IMR-90 (cell line): ENCODE data around the gene DSP. TPM values are rescaled to one million over a fixed set of nuclear protein-coding genes. Genes with fewer than 3 reads are reported as not detected.

Experiments used
- ATAC-seq: fragments of 200-7000 bp; cut with Tn5 transposase; 2 replicates; pipeline ENCODE4 v1.9.1; 2020; ENCODE audit warnings: low read depth, mild to moderate bottlenecking, moderate library complexity
- BruUV-seq: library from RNA; stranded (reverse); fragments of 400-500 nt; replicated peaks from 2 replicates; lab custom pipeline; 2021; lab: Mats Ljungman, UMichigan
- CTCF ChIA-PET: fragments of 300-600 bp; formaldehyde crosslinking; extraction: SDS; loops from one replicate; lab custom pipeline; 2021; ENCODE audit warnings: antibody characterized with exemption; lab: Yijun Ruan, JAX
- POLR2A ChIA-PET: fragments of 300-600 bp; sonication (Branson Sonifier 250); formaldehyde crosslinking; loops from one replicate; lab custom pipeline; 2022; ENCODE audit warnings: antibody characterized with exemption; ENCODE audit not compliant: unreplicated experiment; lab: Charles Lee
- DNase-seq: peaks from one replicate; pipeline ENCODE4 v3.0.0; 2013
- H2AFZ ChIP-seq: replicated peaks from 2 replicates; pipeline ENCODE3; 2013; ENCODE audit warnings: low read length, mild to moderate bottlenecking; ENCODE audit not compliant: poor library complexity
- H2AK5ac ChIP-seq: 2 replicates; pipeline ENCODE4 v1.6.1; 2013; ENCODE audit warnings: low read depth, low read length, inconsistent platforms
- H2AK9ac ChIP-seq: replicated peaks from 2 replicates; pipeline ENCODE3; 2013; ENCODE audit warnings: mild to moderate bottlenecking, low read depth, low read length, moderate library complexity; ENCODE audit not compliant: poor library complexity
- H2BK120ac ChIP-seq: 2 replicates; pipeline ENCODE4 v1.6.1; 2013; ENCODE audit warnings: low read depth, low read length, inconsistent platforms
- H2BK15ac ChIP-seq: 3 replicates; pipeline ENCODE4 v1.6.1; 2013; ENCODE audit warnings: low read depth, low read length, inconsistent platforms
- H2BK20ac ChIP-seq: 2 replicates; pipeline ENCODE4 v1.6.1; 2013; ENCODE audit warnings: low read depth, mild to moderate bottlenecking, inconsistent platforms, low read length, moderate library complexity
- H2BK5ac ChIP-seq: 2 replicates; pipeline ENCODE4 v1.6.1; 2013; ENCODE audit warnings: mild to moderate bottlenecking, low read depth, low read length, inconsistent platforms; ENCODE audit not compliant: poor library complexity, severe bottlenecking
- H3K14ac ChIP-seq: replicated peaks from 2 replicates; pipeline ENCODE4 v1.6.1; 2013; ENCODE audit warnings: low read depth, low read length, inconsistent platforms
- H3K18ac ChIP-seq: 2 replicates; pipeline ENCODE4 v1.6.1; 2013; ENCODE audit warnings: low read depth, low read length, control low read depth
- H3K23ac ChIP-seq: 2 replicates; pipeline ENCODE4 v1.6.1; 2013; ENCODE audit warnings: low read depth, low read length, inconsistent platforms
- H3K27ac ChIP-seq: 2 replicates; pipeline ENCODE4 v1.5.1; 2013; ENCODE audit warnings: mild to moderate bottlenecking, control low read depth, low read length; ENCODE audit not compliant: insufficient read depth
- H3K27me3 ChIP-seq: 2 replicates; pipeline ENCODE4 v1.6.1; 2013; ENCODE audit warnings: low read length; ENCODE audit not compliant: control insufficient read depth, insufficient read depth
- H3K36me3 ChIP-seq: 2 replicates; pipeline ENCODE4 v1.6.1; 2013; ENCODE audit warnings: low read length, mixed read lengths; ENCODE audit not compliant: control insufficient read depth, insufficient read depth
- H3K4ac ChIP-seq: 2 replicates; pipeline ENCODE4 v1.6.1; 2013; ENCODE audit warnings: low read depth, low read length, inconsistent platforms
- H3K4me1 ChIP-seq: 2 replicates; pipeline ENCODE4 v1.6.1; 2013; ENCODE audit warnings: low read length, mixed read lengths; ENCODE audit not compliant: control insufficient read depth, insufficient read depth
- H3K4me2 ChIP-seq: 2 replicates; pipeline ENCODE4 v1.6.1; 2013; ENCODE audit warnings: low read depth, mild to moderate bottlenecking, control low read depth, low read length, moderate library complexity
- H3K4me3 ChIP-seq: 2 replicates; pipeline ENCODE4 v1.5.1; 2013; ENCODE audit warnings: low read depth, mild to moderate bottlenecking, control low read depth, low read length, moderate library complexity; ENCODE audit not compliant: insufficient read depth
- H3K56ac ChIP-seq: 2 replicates; pipeline ENCODE4 v1.6.1; 2013; ENCODE audit warnings: low read length, inconsistent platforms; ENCODE audit not compliant: insufficient read depth; ENCODE audit errors: extremely low read depth
- H3K79me1 ChIP-seq, 2 experiments: 2 replicates each; pipeline ENCODE4 v1.6.1; 2013; ENCODE audit warnings: low read length in 2 of 2, inconsistent platforms in 1 of 2, low read depth in 1 of 2
- H3K9ac ChIP-seq: 2 replicates; pipeline ENCODE4 v1.6.1; 2013; ENCODE audit warnings: low read depth, low read length, control low read depth
- H3K9me1 ChIP-seq: 2 replicates; pipeline ENCODE4 v1.6.1; 2013; ENCODE audit warnings: low read length, inconsistent platforms; ENCODE audit not compliant: insufficient read depth
- H3K9me3 ChIP-seq: 2 replicates; pipeline ENCODE4 v1.6.1; 2013; ENCODE audit warnings: low read length; ENCODE audit not compliant: control insufficient read depth, insufficient read depth
- H4K20me1 ChIP-seq: 2 replicates; pipeline ENCODE4 v1.6.1; 2013; ENCODE audit warnings: low read length, inconsistent platforms; ENCODE audit not compliant: insufficient read depth
- H4K5ac ChIP-seq: 2 replicates; pipeline ENCODE4 v1.6.1; 2013; ENCODE audit warnings: mild to moderate bottlenecking, low read depth, low read length, control low read depth
- H4K8ac ChIP-seq, 2 experiments: 2 replicates each; pipeline ENCODE4 v1.6.1; 2013; ENCODE audit warnings: low read depth in 2 of 2, low read length in 2 of 2, control low read depth in 1 of 2, inconsistent platforms in 1 of 2
- H4K91ac ChIP-seq: 2 replicates; pipeline ENCODE4 v1.6.1; 2013; ENCODE audit warnings: low read depth, low read length, inconsistent platforms; ENCODE audit not compliant: insufficient read depth
- BHLHE40 ChIP-seq: fragments of 150-350 bp; IDR thresholded peaks from 2 replicates; pipeline ENCODE4 v1.6.1; 2016; ENCODE audit warnings: mild to moderate bottlenecking, low read depth, low read length
- CEBPB ChIP-seq: IDR thresholded peaks from 2 replicates; pipeline ENCODE4 v1.6.1; 2012; ENCODE audit warnings: low read depth, low read length, improper control_type of control experiment
- CHD1 ChIP-seq: IDR thresholded peaks from 2 replicates; pipeline ENCODE4 v1.6.1; 2012; ENCODE audit warnings: low read depth, low read length, improper control_type of control experiment
- CTCF ChIP-seq: conservative IDR thresholded peaks from 2 replicates; pipeline ENCODE4 v1.5.1; 2012; ENCODE audit warnings: mild to moderate bottlenecking, low read depth, low read length, improper control_type of control experiment
- ELK1 ChIP-seq: fragments of 150-350 bp; IDR thresholded peaks from 2 replicates; pipeline ENCODE4 v1.6.1; 2016; ENCODE audit warnings: low read depth, mild to moderate bottlenecking, low read length, moderate library complexity, borderline replicate concordance
- FOS ChIP-seq: fragments of 150-350 bp; IDR thresholded peaks from 2 replicates; pipeline ENCODE4 v1.6.1; 2016; ENCODE audit warnings: low read depth, low read length
- MAFK ChIP-seq: IDR thresholded peaks from 2 replicates; pipeline ENCODE4 v1.6.1; 2012; ENCODE audit warnings: low read depth, low read length, improper control_type of control experiment
- MAZ ChIP-seq: IDR thresholded peaks from 2 replicates; pipeline ENCODE4 v1.6.1; 2012; ENCODE audit warnings: low read depth, mild to moderate bottlenecking, low read length, improper control_type of control experiment, moderate library complexity, borderline replicate concordance
- MXI1 ChIP-seq: IDR thresholded peaks from 2 replicates; pipeline ENCODE4 v1.6.1; 2012; ENCODE audit warnings: low read depth, mild to moderate bottlenecking, low read length, moderate library complexity, borderline replicate concordance
- NFE2L2 ChIP-seq: fragments of 150-350 bp; IDR thresholded peaks from 2 replicates; pipeline ENCODE4 v1.6.1; 2016; ENCODE audit warnings: low read depth, mild to moderate bottlenecking, low read length
- POLR2A ChIP-seq: IDR thresholded peaks from 2 replicates; pipeline ENCODE4 v1.6.1; 2012; ENCODE audit warnings: mild to moderate bottlenecking, low read depth, low read length
- RAD21 ChIP-seq: IDR thresholded peaks from 2 replicates; pipeline ENCODE4 v1.6.1; 2012; ENCODE audit warnings: low read length, improper control_type of control experiment
- RCOR1 ChIP-seq: IDR thresholded peaks from 2 replicates; pipeline ENCODE4 v1.6.1; 2012; ENCODE audit warnings: mild to moderate bottlenecking, low read length, improper control_type of control experiment; ENCODE audit not compliant: insufficient replicate concordance
- RFX5 ChIP-seq: IDR thresholded peaks from 2 replicates; pipeline ENCODE4 v1.8.0; 2012; ENCODE audit warnings: low read depth, mild to moderate bottlenecking, low read length, moderate library complexity
- SMC3 ChIP-seq: fragments of 150-350 bp; IDR thresholded peaks from 2 replicates; pipeline ENCODE4 v1.6.1; 2016; ENCODE audit warnings: low read depth, mild to moderate bottlenecking, antibody characterized with exemption, low read length, moderate library complexity
- USF2 ChIP-seq: fragments of 150-350 bp; IDR thresholded peaks from 2 replicates; pipeline ENCODE4 v1.6.1; 2017; ENCODE audit warnings: mild to moderate bottlenecking, antibody characterized with exemption, low read length, low read depth
- WGBS, 2 experiments: methylation state at CpG; one replicate each; pipeline versions ENCODE4 v1.1.5 to v1.1.7; 2013; ENCODE audit warnings: missing lambda C conversion rate in 2 of 2; ENCODE audit not compliant: insufficient read length in 1 of 2; ENCODE audit errors: extremely low coverage in 2 of 2; 5-methylcytosine and 5-hydroxymethylcytosine counted together
- dilution Hi-C: fragments of 300-500 bp; cut with HindIII; formaldehyde crosslinking; loops from one replicate; pipeline ENCODE4 v1.14.3; 2018; ENCODE audit warnings: low sequenced_read_pairs; ENCODE audit not compliant: unreplicated experiment
- in situ Hi-C: fragments of 300-500 bp; cut with MboI; formaldehyde crosslinking; loops from 3 replicates; pipeline ENCODE4 v1.14.3; 2019; ENCODE audit warnings: low sequenced_read_pairs, inconsistent platforms, mixed read lengths
- intact Hi-C: fragments of 100-400 bp; cut with micrococcal nuclease; formaldehyde crosslinking; loops from 2 replicates; pipeline ENCODE4 v1.10.0; 2022
- polyA plus RNA-seq, 3 experiments: library from polyadenylated mRNA; depleted of rRNA; stranded (reverse); fragments of >200 nt; gene quantifications; 2 replicates each; pipeline ENCODE4 v1.2.3, GENCODE V29; 2012; ENCODE audit warnings: low replicate concordance in 1 of 3
- total RNA-seq: library from RNA; depleted of rRNA; stranded (reverse); fragments of >200 nt; gene quantifications from 2 replicates; pipeline ENCODE4 v1.2.3, GENCODE V29; 2012

Gene DSP
- total and polyA plus RNA-seq, 2 of the 4 experiments (the other 2 are of a cell fraction), result 7.1 to 20.1 TPM

GRCh38 chr6:7547315-7547714 is 5.8 kb downstream of the DSP start:
- no peak overlapping the region for H4K91ac ChIP-seq
- no peaks in the 10 kb centered on the region for H3K9me3 ChIP-seq
- in situ Hi-C loops (no loop called here), dilution Hi-C loops (no loop called here), intact Hi-C loops (no loop called here)
- no peak for TF ChIP-seq RCOR1
- no peak for TF ChIP-seq CHD1
- no peak for TF ChIP-seq USF2
- no peak for TF ChIP-seq CEBPB
- no peak for TF ChIP-seq POLR2A
- TF ChIP-seq BHLHE40, result no peak
- TF ChIP-seq MAFK, result no peak
- no peak for TF ChIP-seq NFE2L2
- no peak for TF ChIP-seq SMC3
- TF ChIP-seq CTCF, result no peak
- TF ChIP-seq MAZ, result no peak
- TF ChIP-seq FOS, result no peak
- no peak for TF ChIP-seq MXI1
- TF ChIP-seq ELK1, result no peak
- TF ChIP-seq RFX5, result no peak
- TF ChIP-seq RAD21, result no peak
- no peak overlapping the region for H3K9ac ChIP-seq
- H2BK15ac ChIP-seq, result no peak overlapping the region
- no peak overlapping the region for H3K27ac ChIP-seq
- H3K27me3 ChIP-seq, result no peaks in the 10 kb centered on the region; the same call in 1 of the 2 replicates
- H3K79me1 ChIP-seq, result peaks cover 0 to 38% of the 10 kb centered on the region in 2 experiments; a peak in 2 of 4 replicates
- H3K56ac ChIP-seq, result no peak overlapping the region
- H3K36me3 ChIP-seq, result no peaks in the 10 kb centered on the region
- H4K8ac ChIP-seq, result no peak overlapping the region
- H3K4me1 ChIP-seq, result peaks cover 4% of the 10 kb centered on the region; the same call in 1 of the 2 replicates
- ATAC-seq, result no peak
- POLR2A ChIA-PET, result no interaction called here
- H3K14ac ChIP-seq, result no peak overlapping the region
- no peak overlapping the region for H2BK20ac ChIP-seq
- H3K9me1 ChIP-seq, result peaks cover 17% of the 10 kb centered on the region
- peaks cover 7% of the 10 kb centered on the region; the same call in 1 of the 2 replicates for H4K20me1 ChIP-seq
- no peak overlapping the region for H2BK5ac ChIP-seq
- H2BK120ac ChIP-seq, result no peak overlapping the region
- WGBS, 2 experiments, result no CpG with 5 or more reads among the region's 4 CpGs
- no TSS peak for BruUV-seq
- no peak overlapping the region for H3K4me3 ChIP-seq
- H2AK9ac ChIP-seq, result no peak overlapping the region
- no peak overlapping the region for H2AFZ ChIP-seq
- no peak overlapping the region for H3K18ac ChIP-seq
- DNase-seq, result no peak
- CTCF ChIA-PET, result no interaction called here
- no peak overlapping the region for H3K4me2 ChIP-seq
- H3K4ac ChIP-seq, result no peak overlapping the region
- H3K23ac ChIP-seq, result no peak overlapping the region
- no peak overlapping the region for H4K5ac ChIP-seq
- peak overlapping the region; percentile 2; the same call in 1 of the 2 replicates for H2AK5ac ChIP-seq
